Frontal cortex (tissue), 4 donors: ENCODE data around the gene CCDC146. TPM values are rescaled to one million over a fixed set of nuclear protein-coding genes. Genes with fewer than 3 reads are reported as not detected.
"Not testable (repeated sequence)": the region's sequence is repeated elsewhere in the genome, so short reads cannot be mapped to it uniquely, and the experiment has no call there.

Experiments
- DNase-seq, 2 donors: peaks; one replicate each; pipeline ENCODE4 v3.0.0; 2012; ENCODE audit warnings: low spot score in 2 of 2
- FAIRE-seq: peaks from 2 replicates; lab custom pipeline; 2012; peaks lifted over from hg19 to GRCh38; lab: Jason Lieb, UNC
- total RNA-seq: library from RNA; depleted of rRNA; stranded (reverse); fragments of >200 nt; gene quantifications from one replicate; pipeline ENCODE4 v1.2.3, GENCODE V29; 2014
- donor health status: control.
- donor health status: control.
- donor health status: control.

The CCDC146 gene
- 15.9 TPM for total RNA-seq

GRCh38 chr7:77121860-77122681 is at the start of gene CCDC146:
CCDC146 (plus strand) TSS chr7:77122615; CDS start chr7:77167669, 45,054 bp downstream.
- FAIRE-seq, result peak; percentile 98
- DNase-seq, result peak; percentile 84 to 87

- not testable (repeated sequence) for FAIRE-seq, DNase-seq
These were observed 47.5 kb upstream of the CCDC146 start for GRCh38 chr7:77074786-77075396.

DNA sequence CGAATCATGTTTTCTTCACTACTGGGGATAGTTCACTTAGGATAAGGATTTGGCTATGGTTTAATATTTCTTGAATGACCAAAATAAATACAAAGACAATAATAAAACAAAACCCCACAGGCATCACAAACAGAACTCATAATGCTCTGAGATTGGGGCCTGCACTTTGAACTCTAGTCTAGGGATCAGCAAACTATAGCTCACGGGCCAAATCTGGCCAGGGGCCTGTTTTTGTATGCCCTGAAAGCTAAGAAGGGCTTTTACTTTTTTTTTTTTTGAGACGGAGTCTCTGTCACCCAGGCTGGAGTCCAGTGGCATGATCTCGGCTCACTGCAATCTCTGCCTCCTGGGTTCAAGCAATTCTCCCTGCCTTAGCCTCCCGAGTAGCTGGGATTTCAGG is 45.4 kb upstream of the CCDC146 start:
- FAIRE-seq, DNase-seq: not testable (repeated sequence)

GRCh38 chr7:77079112-77079511 is 43.3 kb upstream of the CCDC146 start:
- DNase-seq, FAIRE-seq: not testable (repeated sequence)

DNA sequence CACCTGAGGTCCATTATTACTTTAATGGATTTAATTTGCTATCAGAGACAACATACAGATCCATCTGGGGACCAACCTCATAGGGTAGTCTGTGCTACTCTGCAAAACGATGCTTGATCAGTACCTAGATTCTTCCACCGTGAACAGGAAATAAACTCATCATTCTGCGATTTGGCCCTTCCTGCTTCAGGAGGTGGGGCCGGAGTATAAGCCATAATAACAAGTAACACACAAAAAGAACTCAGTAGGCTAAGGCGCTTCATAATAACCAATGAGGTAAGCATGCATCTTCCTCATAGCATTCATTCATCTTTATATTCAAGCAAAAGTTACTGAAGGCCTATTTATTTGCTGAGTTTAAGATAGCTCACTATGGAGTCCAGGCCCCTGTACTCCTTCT is 42.8 kb upstream of the CCDC146 start:
- FAIRE-seq, result not testable (repeated sequence)

DNA sequence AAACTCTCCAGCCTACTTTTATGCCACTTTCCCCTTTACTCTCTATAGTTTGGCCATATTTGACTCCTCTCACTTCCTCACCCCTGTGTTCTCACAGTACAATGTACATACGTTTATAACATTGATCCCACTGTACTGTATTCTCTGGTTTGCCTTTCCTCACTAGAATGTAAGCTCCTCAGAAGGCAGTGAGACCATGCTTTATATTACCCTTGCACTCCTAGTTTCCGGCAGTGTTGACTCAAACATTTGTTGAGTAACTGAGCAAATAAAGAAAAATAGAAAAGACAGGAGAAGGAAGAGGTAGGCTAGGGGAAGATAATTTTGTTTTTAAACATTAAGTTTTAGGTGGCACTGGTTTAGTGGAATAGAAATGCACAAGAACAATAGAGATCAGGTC is 42.2 kb upstream of the CCDC146 start:
- not testable (repeated sequence) for FAIRE-seq, DNase-seq

More for the DNA sequence above, 42.8 kb upstream of the CCDC146 start:
- DNase-seq, result not testable (repeated sequence)

GRCh38 chr7:77082192-77082591 is 40.2 kb upstream of the CCDC146 start:
- FAIRE-seq, DNase-seq: not testable (repeated sequence)

DNA sequence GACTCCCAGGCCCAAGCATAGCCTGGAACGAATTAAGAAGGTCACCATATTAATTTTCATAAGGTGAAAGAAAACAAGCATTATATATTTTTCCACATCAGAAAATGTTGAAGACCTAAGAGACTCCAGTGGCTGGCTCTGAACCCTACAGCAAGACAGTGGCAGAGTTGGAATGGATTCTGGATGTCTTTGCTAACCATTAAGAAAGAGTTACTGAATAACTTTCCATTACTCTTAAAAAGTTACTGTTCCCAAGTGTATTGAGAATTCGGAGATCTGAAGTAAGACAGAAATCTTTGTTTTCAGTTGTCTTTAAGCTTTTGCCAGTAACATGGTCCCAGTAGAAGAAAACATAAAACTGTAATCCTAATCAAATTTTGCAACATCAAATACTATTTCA is 30.1 kb upstream of the CCDC146 start:
- peak; percentile 48 for FAIRE-seq
- not testable (repeated sequence) for DNase-seq

- not testable (repeated sequence) for DNase-seq, FAIRE-seq
These were observed 21.9 kb upstream of the CCDC146 start for GRCh38 chr7:77100501-77100900.

DNA sequence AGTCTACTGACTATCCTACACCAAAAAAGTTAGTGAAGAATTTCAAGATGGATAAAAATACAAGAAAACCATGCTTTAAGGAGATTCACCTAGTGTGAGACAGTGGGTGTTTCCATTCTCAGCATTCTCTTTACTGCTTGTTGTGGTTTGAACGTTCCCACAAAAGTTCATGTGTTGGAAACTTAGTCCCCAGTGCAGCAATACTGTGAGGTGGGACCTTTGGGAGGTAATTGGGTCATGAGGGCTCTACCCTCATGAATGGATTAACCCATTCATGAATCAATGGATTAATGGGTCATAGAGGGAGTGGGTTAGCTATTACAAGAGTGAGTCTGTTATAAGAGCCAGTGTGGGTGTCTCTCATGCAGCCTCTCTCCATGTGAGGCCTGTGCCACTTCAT is 21.2 kb upstream of the CCDC146 start:
- DNase-seq, FAIRE-seq: not testable (repeated sequence)

- not testable (repeated sequence) for DNase-seq, FAIRE-seq
These were observed 19.7 kb upstream of the CCDC146 start for GRCh38 chr7:77102671-77103070.

DNA sequence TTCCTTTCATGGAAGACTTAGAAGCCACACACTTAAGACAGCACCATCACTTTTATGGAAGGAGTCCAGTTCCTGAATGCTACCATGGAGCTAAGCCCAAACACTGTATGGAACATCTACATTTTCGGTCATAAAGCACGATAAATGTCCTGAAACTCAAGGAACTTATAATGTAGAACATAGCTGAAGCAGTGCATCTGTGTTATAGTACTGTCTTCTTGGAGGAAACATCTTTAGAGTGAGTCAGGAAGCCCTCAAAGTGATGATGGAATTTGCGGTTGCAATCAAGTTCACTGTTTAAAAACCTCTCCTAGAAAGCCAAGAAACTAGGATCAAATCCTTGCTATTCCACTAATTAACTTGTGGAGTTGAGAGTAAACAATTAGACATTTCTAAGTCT is 16.5 kb upstream of the CCDC146 start:
- DNase-seq, FAIRE-seq: not testable (repeated sequence)

GRCh38 chr7:77107659-77108058 is 14.8 kb upstream of the CCDC146 start:
- DNase-seq, FAIRE-seq: not testable (repeated sequence)

DNA sequence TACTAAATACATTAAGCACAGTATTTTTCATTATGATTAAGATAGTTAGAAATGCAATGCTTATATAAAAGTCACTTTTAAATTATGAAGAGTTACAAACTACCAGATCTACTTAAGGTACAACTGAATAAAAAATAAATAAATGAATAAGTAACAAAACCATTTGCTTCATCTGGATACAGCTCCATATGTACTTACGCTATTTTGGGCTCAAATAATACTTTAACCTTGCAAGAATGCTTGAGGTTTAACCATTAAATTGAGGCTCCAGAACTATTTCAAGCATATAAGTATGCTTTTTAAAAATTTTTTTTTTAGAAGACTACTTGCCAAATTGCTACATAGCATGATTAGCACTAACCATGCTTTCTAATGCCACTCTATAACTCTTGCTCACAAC is 14.1 kb upstream of the CCDC146 start:
- not testable (repeated sequence) for FAIRE-seq, DNase-seq

DNA sequence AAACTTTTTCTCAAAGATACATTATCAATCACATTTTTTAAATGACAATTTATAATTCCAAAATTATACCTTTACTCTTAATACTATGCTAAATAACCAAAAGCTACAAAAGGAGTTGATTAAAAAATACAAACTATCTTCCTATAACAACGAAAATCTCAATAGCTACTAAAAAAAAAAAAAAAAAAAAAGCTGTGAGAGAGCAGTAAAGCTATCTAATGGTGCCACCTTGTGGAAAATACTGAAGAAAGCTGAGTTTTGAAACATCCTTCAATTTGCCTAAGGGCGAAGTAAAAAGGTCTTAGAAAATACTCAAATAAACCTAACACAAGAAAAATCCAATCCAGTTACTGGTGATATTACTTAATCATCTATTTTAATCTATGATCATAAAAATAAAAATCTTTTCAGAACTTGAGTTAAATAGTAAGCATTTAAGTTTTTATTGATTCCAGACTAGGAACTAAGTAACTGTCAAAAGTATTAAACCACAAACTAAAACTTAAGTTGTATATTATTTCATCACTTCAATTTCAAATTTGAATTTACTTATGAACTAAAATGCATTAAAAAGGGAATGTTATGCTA is 9.6 kb upstream of the CCDC146 start:
- DNase-seq, result not testable (repeated sequence)
- FAIRE-seq, result peak; percentile 99

- DNase-seq, result not testable (repeated sequence)
- FAIRE-seq, result peak; percentile 95
These were observed 3.1 kb downstream of the CCDC146 start for GRCh38 chr7:77125486-77125885.

DNA sequence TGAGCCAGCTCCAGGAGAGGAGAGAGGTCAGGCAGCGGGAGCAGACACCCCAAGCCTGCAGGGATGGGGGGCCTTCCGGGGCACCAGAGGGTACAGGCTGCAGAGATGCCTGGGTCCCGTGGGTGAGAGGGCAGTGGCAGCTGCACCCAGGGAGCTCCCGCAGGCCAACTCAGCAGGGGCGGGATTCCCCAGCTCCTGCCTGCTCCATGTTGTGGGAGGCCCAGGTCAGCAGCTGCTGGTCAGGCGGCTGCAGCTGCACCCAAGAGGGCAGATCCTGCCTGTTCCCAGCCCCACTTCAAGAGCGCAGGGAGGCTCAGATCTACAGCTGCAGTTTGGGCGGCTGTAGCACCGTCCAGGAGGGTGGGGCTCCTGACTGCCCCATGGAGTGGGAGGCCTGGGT is 4.6 kb downstream of the CCDC146 start:
- DNase-seq, FAIRE-seq: not testable (repeated sequence)

GRCh38 chr7:77128582-77129410 is 6.4 kb downstream of the CCDC146 start:
- DNase-seq, result peak in 1 of 2 donors; percentile 2
- not testable (repeated sequence) for FAIRE-seq

GRCh38 chr7:77131781-77132180 is 9.4 kb downstream of the CCDC146 start:
- FAIRE-seq, DNase-seq: not testable (repeated sequence)
